Spleen (tissue), 11 donors: ENCODE measurements around the gene SFXN3. TPM values are rescaled to one million over a fixed set of nuclear protein-coding genes. Genes with fewer than 3 reads are reported as not detected.
A peak's percentile ranks its signal among the peaks of the same experiment; 100 is the strongest.

Experiments
- DNase-seq: peaks from one replicate; pipeline ENCODE4 v3.0.0-alpha.2; 2020
- H3K27ac ChIP-seq, 8 donors: fragments of 200-600 bp; sonication (generic) in 7 of 8; 1 replicate in 4 of 8; 2 replicates in 4 of 8; pipeline versions ENCODE4 v1.5.0 to v1.8.0; 2016 to 2021; ENCODE audit warnings: inconsistent platforms in 4 of 8, mild to moderate bottlenecking in 4 of 8, moderate library complexity in 1 of 8
- H3K27me3 ChIP-seq, 7 donors: fragments of 200-600 bp; sonication (generic) in 6 of 7; replicated peaks in 1 of 7; 1 replicate in 4 of 7; 2 replicates in 3 of 7; pipeline versions ENCODE4 v1.5.0 to v1.8.0; 2016 to 2021; ENCODE audit warnings: inconsistent platforms in 3 of 7, mild to moderate bottlenecking in 1 of 7
- H3K36me3 ChIP-seq, 6 donors: fragments of 200-600 bp; sonication (generic) in 5 of 6; 1 replicate in 4 of 6; 2 replicates in 2 of 6; pipeline versions ENCODE4 v1.5.0 to v1.8.0; 2016 to 2021; ENCODE audit warnings: inconsistent platforms in 2 of 6
- H3K4me1 ChIP-seq, 6 donors: fragments of 200-600 bp; sonication (generic) in 5 of 6; 1 replicate in 3 of 6; 2 replicates in 3 of 6; pipeline versions ENCODE4 v1.5.0 to v1.8.0; 2016 to 2021; ENCODE audit warnings: inconsistent platforms in 3 of 6
- H3K4me3 ChIP-seq, 8 donors: fragments of 200-600 bp; sonication (generic) in 7 of 8; 1 replicate in 4 of 8; 2 replicates in 4 of 8; pipeline versions ENCODE4 v1.5.0 to v1.8.0; 2016 to 2021; ENCODE audit warnings: inconsistent platforms in 4 of 8, mild to moderate bottlenecking in 4 of 8, moderate library complexity in 2 of 8
- H3K9me3 ChIP-seq, 8 donors: fragments of 200-600 bp; sonication (generic) in 7 of 8; 1 replicate in 4 of 8; 2 replicates in 4 of 8; pipeline versions ENCODE4 v1.5.0 to v1.8.0; 2016 to 2021; ENCODE audit warnings: inconsistent platforms in 4 of 8
- POLR2A ChIP-seq, 3 donors: fragments of 450-650 bp; IDR thresholded peaks; one replicate each; pipeline ENCODE4 v1.5.1; 2017; ENCODE audit warnings: antibody characterized with exemption in 3 of 3, mild to moderate bottlenecking in 1 of 3
- POLR2AphosphoS5 ChIP-seq, 3 donors: sonication (generic); formaldehyde crosslinking; IDR thresholded peaks; one replicate each; pipeline ENCODE4 v1.5.1; 2017; ENCODE audit warnings: antibody characterized with exemption in 3 of 3
- WGBS, 5 donors: extraction: QIAGEN DNeasy Blood & Tissue Kit in 3 of 5; methylation state at CpG; one replicate each; pipeline versions ENCODE4 v1.1.5 to v1.1.7; 2013 to 2018; 5-methylcytosine and 5-hydroxymethylcytosine counted together
- intact Hi-C: fragments of 100-400 bp; cut with DNase I; formaldehyde crosslinking; loops from one replicate; pipeline ENCODE4 v1.15.0; 2023; ENCODE audit warnings: low total_unique reads
- polyA plus RNA-seq, 3 donors: library from polyadenylated mRNA; stranded (reverse); fragments of 200-250 nt; gene quantifications; one replicate each; pipeline ENCODE4 v1.2.1, GENCODE V29; 2013
- total RNA-seq, 7 donors: library from RNA; depleted of rRNA in 3 of 7; stranded (reverse); fragments of >200 nt in 3 of 7; fragmentation: NEBNext Ultra II Directional in 4 of 7; extraction: Animal tissue kit (Norgen Biotek cat#: 25700) in 4 of 7; gene quantifications; one replicate each; pipeline versions ENCODE4 v1.1.0 to v1.2.1, GENCODE V29; 2016 to 2021
- TF ChIP-seq, protein P1 (sequence below), 11 experiments: fragments of 200-600 bp in 7 of 11; fragments of 450-650 bp in 4 of 11; sonication (generic) in 4 of 11; IDR thresholded peaks in 8 of 11; conservative IDR thresholded peaks in 3 of 11; 1 replicate in 7 of 11; 2 replicates in 4 of 11; pipeline versions ENCODE4 v1.4.0 to v1.8.0; 2016 to 2021; ENCODE audit warnings: antibody characterized with exemption in 11 of 11, inconsistent platforms in 4 of 11, mild to moderate bottlenecking in 1 of 11
- donor health status: healthy with polysubstance abuse.
- donor health status: DM: no; HTN: no; CAD: no; lungs with moderate emphysema.
- donor health status: DM: no; HTN: no; CAD: no.
- donor health status: Bipolar disorder and iron deficiency.
- donor health status: healthy.
- donor health status: DM: no; HTN: no; CAD: no.
- donor health status: DM: yes; HTN: yes; CAD: no.

SFXN3 gene
- total and polyA plus RNA-seq, 10 donors, result 7.9 to 70.0 (median 38.5) TPM

DNA sequence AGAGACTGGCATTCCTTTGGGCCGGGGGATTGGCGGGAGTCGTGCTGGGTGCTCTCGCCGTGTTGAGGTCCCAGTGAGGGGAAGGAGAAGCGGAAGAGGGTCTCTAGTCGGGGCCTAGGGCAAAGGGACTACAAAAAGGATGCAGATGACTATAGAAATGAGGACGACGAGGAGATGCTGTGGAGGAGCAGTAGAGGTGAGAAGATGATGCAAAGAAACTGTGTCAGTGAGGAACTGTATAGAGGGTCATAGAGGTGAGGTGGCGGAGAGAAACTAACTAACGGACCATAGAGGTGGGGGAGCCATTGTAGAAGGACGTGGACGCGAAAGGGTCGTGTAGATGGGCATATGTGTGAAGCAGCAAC, 43.4 kb upstream of the SFXN3 start:
- Histone ChIP-seq H3K27ac (peak overlapping the region in 7 of 8 donors; percentile 73 to 89 (median 80)), H3K27me3 (no peaks in the 10 kb centered on the region), H3K4me3 (peak overlapping the region; percentile 74 to 99 (median 94)), H3K9me3 (no peaks in the 10 kb centered on the region), H3K36me3 (peaks cover 0 to 77% (median 32%) of the 10 kb centered on the region in 6 donors), H3K4me1 (peaks cover 12 to 55% (median 39%) of the 10 kb centered on the region in 6 donors)
- WGBS, 5 donors, result 2 to 3% (median 2%) methylated on average over 15 of the region's 15 CpGs
- intact Hi-C loops, result no loop called here
- DNase-seq, result no peak
- TF ChIP-seq POLR2AphosphoS5 (IDR thresholded peaks at IDR 0.05) (no peak), POLR2A (IDR thresholded peaks at IDR 0.05) (no peak)
- TF ChIP-seq, protein P1, sequence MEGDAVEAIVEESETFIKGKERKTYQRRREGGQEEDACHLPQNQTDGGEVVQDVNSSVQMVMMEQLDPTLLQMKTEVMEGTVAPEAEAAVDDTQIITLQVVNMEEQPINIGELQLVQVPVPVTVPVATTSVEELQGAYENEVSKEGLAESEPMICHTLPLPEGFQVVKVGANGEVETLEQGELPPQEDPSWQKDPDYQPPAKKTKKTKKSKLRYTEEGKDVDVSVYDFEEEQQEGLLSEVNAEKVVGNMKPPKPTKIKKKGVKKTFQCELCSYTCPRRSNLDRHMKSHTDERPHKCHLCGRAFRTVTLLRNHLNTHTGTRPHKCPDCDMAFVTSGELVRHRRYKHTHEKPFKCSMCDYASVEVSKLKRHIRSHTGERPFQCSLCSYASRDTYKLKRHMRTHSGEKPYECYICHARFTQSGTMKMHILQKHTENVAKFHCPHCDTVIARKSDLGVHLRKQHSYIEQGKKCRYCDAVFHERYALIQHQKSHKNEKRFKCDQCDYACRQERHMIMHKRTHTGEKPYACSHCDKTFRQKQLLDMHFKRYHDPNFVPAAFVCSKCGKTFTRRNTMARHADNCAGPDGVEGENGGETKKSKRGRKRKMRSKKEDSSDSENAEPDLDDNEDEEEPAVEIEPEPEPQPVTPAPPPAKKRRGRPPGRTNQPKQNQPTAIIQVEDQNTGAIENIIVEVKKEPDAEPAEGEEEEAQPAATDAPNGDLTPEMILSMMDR (IDR thresholded peaks at IDR 0.05 in 8 of 11, conservative IDR thresholded peaks at IDR 0.05 in 3 of 11), result no peak

DNA sequence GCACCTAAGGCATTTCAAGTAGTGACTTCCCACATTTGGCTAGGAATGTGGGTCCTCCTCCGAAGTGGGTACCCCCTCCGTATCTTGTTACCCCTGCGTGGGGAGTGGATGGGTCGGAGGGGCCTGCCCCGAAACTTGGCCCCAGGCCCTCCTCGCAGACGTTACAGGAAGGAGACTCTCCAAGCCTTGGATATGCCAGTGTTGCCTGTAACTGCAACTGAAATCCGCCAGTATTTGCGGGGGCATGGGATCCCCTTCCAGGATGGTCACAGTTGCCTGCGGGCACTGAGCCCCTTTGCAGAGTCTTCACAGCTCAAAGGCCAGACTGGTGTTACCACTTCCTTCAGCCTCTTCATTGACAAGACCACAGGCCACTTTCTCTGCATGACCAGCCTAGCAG, 42.9 kb upstream of the SFXN3 start:
- 66 to 82% (median 73%) methylated on average over 5 to 10 of the region's 10 CpGs for WGBS, 5 donors
- no peaks in the 10 kb centered on the region for H3K9me3 ChIP-seq

DNA sequence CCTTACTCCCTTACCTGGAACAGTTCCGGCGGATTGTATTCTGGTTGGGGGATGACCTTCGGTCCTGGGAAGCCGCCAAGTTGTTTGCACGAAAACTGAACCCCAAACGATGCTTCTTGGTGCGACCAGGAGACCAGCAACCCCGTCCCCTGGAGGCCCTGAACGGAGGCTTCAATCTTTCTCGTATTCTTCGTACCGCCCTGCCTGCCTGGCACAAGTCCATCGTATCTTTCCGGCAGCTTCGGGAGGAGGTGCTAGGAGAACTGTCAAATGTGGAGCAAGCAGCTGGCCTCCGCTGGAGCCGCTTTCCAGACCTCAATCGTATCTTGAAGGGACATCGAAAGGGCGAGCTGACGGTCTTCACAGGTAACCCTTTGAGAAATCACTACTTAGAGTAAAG, 41.9 kb upstream of the SFXN3 start:
- peak overlapping the region in 1 of 8 donors; percentile 74 for H3K4me3 ChIP-seq
- H3K4me1 ChIP-seq, result peaks cover 12 to 55% (median 39%) of the 10 kb centered on the region in 6 donors
- 93 to 98% (median 94%) methylated on average over 21 of the region's 21 CpGs for WGBS, 5 donors
- peaks cover 0 to 77% (median 34%) of the 10 kb centered on the region in 6 donors for H3K36me3 ChIP-seq
- H3K27ac ChIP-seq, result no peak overlapping the region
- no peaks in the 10 kb centered on the region for H3K9me3 ChIP-seq
- intact Hi-C loops, result no loop called here
- TF ChIP-seq POLR2A (IDR thresholded peaks at IDR 0.05), result no peak
- TF ChIP-seq POLR2AphosphoS5 (IDR thresholded peaks at IDR 0.05), result no peak
- TF ChIP-seq, protein P1 (IDR thresholded peaks at IDR 0.05 in 8 of 11, conservative IDR thresholded peaks at IDR 0.05 in 3 of 11), result no peak
- DNase-seq, result peak; percentile 58
- H3K27me3 ChIP-seq, result no peaks in the 10 kb centered on the region

More for the DNA sequence above, 42.9 kb upstream of the SFXN3 start:
- Histone ChIP-seq H3K4me3 (peak overlapping the region; percentile 74 to 99 (median 94)), H3K27ac (no peak overlapping the region), H3K4me1 (peaks cover 12 to 55% (median 39%) of the 10 kb centered on the region in 6 donors), H3K36me3 (peaks cover 0 to 77% (median 35%) of the 10 kb centered on the region in 6 donors), H3K27me3 (no peaks in the 10 kb centered on the region)
- TF ChIP-seq POLR2AphosphoS5 (IDR thresholded peaks at IDR 0.05) (no peak), POLR2A (IDR thresholded peaks at IDR 0.05) (no peak)
- TF ChIP-seq, protein P1 (IDR thresholded peaks at IDR 0.05 in 8 of 11, conservative IDR thresholded peaks at IDR 0.05 in 3 of 11), result no peak
- DNase-seq, result peak; percentile 74
- intact Hi-C loops, result no loop called here

DNA sequence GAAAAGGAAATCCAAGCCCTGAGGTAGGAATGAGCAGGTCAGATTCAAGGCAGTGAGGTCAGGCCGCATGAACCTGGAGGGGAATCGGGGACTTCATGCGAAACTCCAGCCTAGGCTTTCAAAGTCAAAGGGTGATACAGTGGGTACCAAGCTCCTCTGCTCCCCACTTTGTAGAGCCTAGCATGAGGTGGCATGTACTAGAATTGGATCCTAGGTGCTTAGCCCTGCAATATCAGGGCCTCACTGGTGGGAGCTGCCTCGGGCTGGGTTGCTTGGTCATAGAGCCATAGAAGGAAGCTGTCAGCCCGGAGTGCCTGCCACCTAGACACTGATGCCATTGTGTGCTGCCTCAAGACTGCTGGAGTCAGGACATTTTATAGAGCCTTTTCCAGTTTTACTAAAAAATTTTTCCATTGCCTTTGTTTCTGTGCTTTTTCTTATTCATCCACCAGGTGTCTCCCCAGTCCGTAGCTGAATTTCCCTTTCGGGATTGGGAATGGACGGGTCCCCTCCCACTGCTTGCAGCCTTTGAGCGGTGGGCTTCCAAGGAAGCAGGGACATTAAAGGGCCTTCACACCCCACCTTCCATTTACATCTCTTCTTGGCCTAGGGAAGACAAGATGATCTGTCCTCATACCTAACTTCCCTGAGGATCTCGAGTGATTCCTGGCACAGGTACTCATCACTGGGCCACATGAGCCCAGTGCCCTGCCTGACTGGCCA, 36.9 kb upstream of the SFXN3 start:
- 67 to 75% (median 72%) methylated on average over 10 of the region's 10 CpGs for WGBS, 5 donors
- H3K27ac ChIP-seq, result peak overlapping the region in 1 of 8 donors; percentile 13
- peaks cover 17 to 49% (median 35%) of the 10 kb centered on the region in 6 donors for H3K4me1 ChIP-seq
- H3K9me3 ChIP-seq, result no peaks in the 10 kb centered on the region
- intact Hi-C loops, result no loop called here
- no peak for DNase-seq
- no peak overlapping the region for H3K4me3 ChIP-seq
- peaks cover 0 to 55% (median 34%) of the 10 kb centered on the region in 6 donors for H3K36me3 ChIP-seq
- TF ChIP-seq, protein P1 (IDR thresholded peaks at IDR 0.05 in 8 of 11, conservative IDR thresholded peaks at IDR 0.05 in 3 of 11), result peak in 7 of 11 experiments; percentile 43 to 59 (median 56)
- no peak for TF ChIP-seq POLR2A (IDR thresholded peaks at IDR 0.05)
- no peaks in the 10 kb centered on the region for H3K27me3 ChIP-seq
